ENCODE results near the gene MARK3. TPM values are rescaled to one million over a fixed set of nuclear protein-coding genes. Genes with fewer than 3 reads are reported as not detected.

MARK3 gene
- polyA plus RNA-seq, 1 donor (not counting 4 experiments of a cell fraction or from before 2014, with no cell fraction given), result 133 TPM

DNA sequence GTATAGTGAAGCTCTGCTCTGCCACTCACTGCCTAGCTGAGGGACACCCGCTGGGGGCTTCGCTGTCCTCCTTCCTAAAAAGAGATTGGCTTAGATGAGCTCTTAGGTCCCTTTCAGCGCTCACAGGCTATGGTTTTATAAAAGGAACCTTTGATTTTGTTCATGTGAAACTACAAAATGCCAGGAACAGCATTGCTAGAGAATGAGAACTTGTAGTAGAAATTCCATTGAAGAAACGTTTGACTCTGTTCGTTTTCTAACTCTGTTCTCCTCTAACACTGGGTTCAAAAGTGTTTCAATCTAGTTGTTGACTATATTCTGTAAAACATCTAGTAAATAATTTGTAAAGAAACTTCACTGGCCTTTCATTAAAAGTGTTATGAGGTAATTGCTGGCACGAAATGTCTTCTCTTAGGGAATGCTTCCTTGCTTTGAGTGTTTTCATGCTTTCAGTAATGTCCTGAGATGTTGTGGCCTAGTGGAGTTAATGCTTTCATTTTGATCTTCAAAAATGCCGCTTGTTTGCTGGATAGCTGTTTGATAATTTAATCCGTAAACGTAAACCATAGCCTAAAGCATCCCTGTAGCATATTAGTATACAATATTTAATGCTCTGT, 1.6 kb downstream of the MARK3 start:
- Histone ChIP-seq H3K4me2 (ENCODE audit: control insufficient read depth, extremely low read depth, insufficient read depth, low read depth, low read length) (peak overlapping the region; percentile 81), H3K9ac (ENCODE audit: control insufficient read depth, extremely low read depth, insufficient read depth, low read length) (peak overlapping the region; percentile 84), H3K9me1 (ENCODE audit: control insufficient read depth, extremely low read depth, insufficient read depth, low read length) (peaks cover 2% of the 10 kb centered on the region), H3K4me3 (ENCODE audit: control insufficient read depth in 2 of 3, extremely low read depth in 1 of 3, insufficient read depth in 2 of 3, low read depth in 1 of 3, low read length in 3 of 3) (peak overlapping the region; percentile 71 to 96 (median 94)), H2AFZ (ENCODE audit: control insufficient read depth, low read length) (no peak overlapping the region), H3K27ac (ENCODE audit: control insufficient read depth, insufficient read depth, low read length) (peak overlapping the region; percentile 87), H3K36me3 (ENCODE audit: control insufficient read depth in 2 of 2, extremely low read depth in 1 of 2, insufficient read depth in 2 of 2, low read length in 2 of 2) (peaks cover 1 to 6% of the 10 kb centered on the region in 2 experiments), H3K9me3 (ENCODE audit: control insufficient read depth, low read depth, low read length) (no peaks in the 10 kb centered on the region), H3K4me1 (ENCODE audit: control insufficient read depth, extremely low read depth, insufficient read depth, low read length) (peaks cover 22% of the 10 kb centered on the region), H4K20me1 (ENCODE audit: control insufficient read depth, extremely low read depth, insufficient read depth, low read length) (peaks cover 28% of the 10 kb centered on the region), H3K79me2 (ENCODE audit: control insufficient read depth, insufficient read depth, low read length) (peaks cover 72% of the 10 kb centered on the region), H3K27me3 (ENCODE audit: control insufficient read depth, extremely low read depth, insufficient read depth, low read length) (no peaks in the 10 kb centered on the region)
- dilution Hi-C loops (cut with MboI; ENCODE audit: extremely low pct_ligation_motif_present, low sequenced_read_pairs), result no loop called here
- TF ChIP-seq EZH2 (IDR thresholded peaks at IDR 0.05; ENCODE audit: low read length) (no peak), CTCF (optimal IDR thresholded peaks at IDR 0.05 in 1 of 3, IDR thresholded peaks at IDR 0.05 in 1 of 3, conservative IDR thresholded peaks at IDR 0.05 in 1 of 3; ENCODE audit: extremely low read depth in 1 of 3, insufficient read depth in 2 of 3, low read length in 3 of 3) (no peak)
- DNase-seq (ENCODE audit: low read depth, low spot score) (no peak), FAIRE-seq (peak; percentile 26)

GRCh38 chr14:103388664-103389063, 3.4 kb downstream of the MARK3 start:
- dilution Hi-C loops (cut with MboI; ENCODE audit: extremely low pct_ligation_motif_present, low sequenced_read_pairs), result no loop called here
- Histone ChIP-seq H3K4me1 (ENCODE audit: control insufficient read depth, extremely low read depth, insufficient read depth, low read length) (peaks cover 25% of the 10 kb centered on the region), H3K27ac (ENCODE audit: control insufficient read depth, insufficient read depth, low read length) (no peak overlapping the region)

More at GRCh38 chr14:103388664-103389063, 3.4 kb downstream of the MARK3 start:
- DNase-seq (ENCODE audit: low read depth, low spot score) (no peak), FAIRE-seq (no peak)
- Histone ChIP-seq H3K9me3 (ENCODE audit: control insufficient read depth, low read depth, low read length) (no peaks in the 10 kb centered on the region), H4K20me1 (ENCODE audit: control insufficient read depth, extremely low read depth, insufficient read depth, low read length) (peaks cover 40% of the 10 kb centered on the region), H3K4me2 (ENCODE audit: control insufficient read depth, extremely low read depth, insufficient read depth, low read depth, low read length) (peak overlapping the region; percentile 81), H2AFZ (ENCODE audit: control insufficient read depth, low read length) (no peak overlapping the region), H3K9me1 (ENCODE audit: control insufficient read depth, extremely low read depth, insufficient read depth, low read length) (peaks cover 2% of the 10 kb centered on the region), H3K27me3 (ENCODE audit: control insufficient read depth, extremely low read depth, insufficient read depth, low read length) (no peaks in the 10 kb centered on the region), H3K79me2 (ENCODE audit: control insufficient read depth, insufficient read depth, low read length) (peaks cover 90% of the 10 kb centered on the region), H3K9ac (ENCODE audit: control insufficient read depth, extremely low read depth, insufficient read depth, low read length) (no peak overlapping the region), H3K36me3 (ENCODE audit: control insufficient read depth in 2 of 2, extremely low read depth in 1 of 2, insufficient read depth in 2 of 2, low read length in 2 of 2) (peaks cover 1 to 6% of the 10 kb centered on the region in 2 experiments), H3K4me3 (ENCODE audit: control insufficient read depth in 2 of 3, extremely low read depth in 1 of 3, insufficient read depth in 2 of 3, low read depth in 1 of 3, low read length in 3 of 3) (peak overlapping the region; percentile 29 to 94 (median 71))
- TF ChIP-seq CTCF (optimal IDR thresholded peaks at IDR 0.05 in 1 of 3, IDR thresholded peaks at IDR 0.05 in 1 of 3, conservative IDR thresholded peaks at IDR 0.05 in 1 of 3; ENCODE audit: extremely low read depth in 1 of 3, insufficient read depth in 2 of 3, low read length in 3 of 3) (no peak), EZH2 (IDR thresholded peaks at IDR 0.05; ENCODE audit: low read length) (no peak)
